DND-41 (cell line): ENCODE results near the gene IKZF5.

ENCODE experiments used
- ATAC-seq: fragments of 200-7000 bp; cut with Tn5 transposase; 3 replicates; pipeline ENCODE4 v1.9.1; 2021; ENCODE audit warnings: low read depth; ENCODE audit not compliant: insufficient read depth
- DNase-seq: peaks from one replicate; pipeline ENCODE4 v3.0.0-alpha.2; 2020
- H2AFZ ChIP-seq: 2 replicates; pipeline ENCODE4 v1.6.0; 2012; ENCODE audit warnings: low read depth, low read length
- H3K27ac ChIP-seq: 2 replicates; pipeline ENCODE4 v1.5.1; 2012; ENCODE audit warnings: low read length, inconsistent platforms
- H3K27me3 ChIP-seq: fragments of 200-600 bp; sonication (generic); 2 replicates; pipeline ENCODE4 v1.6.0; 2012; ENCODE audit warnings: low read length, mild to moderate bottlenecking, inconsistent platforms; ENCODE audit not compliant: insufficient read depth, poor library complexity
- H3K36me3 ChIP-seq: 2 replicates; pipeline ENCODE4 v1.5.1; 2012; ENCODE audit warnings: low read length, inconsistent platforms; ENCODE audit not compliant: insufficient read depth
- H3K4me1 ChIP-seq: 2 replicates; pipeline ENCODE4 v1.5.1; 2012; ENCODE audit warnings: mild to moderate bottlenecking, low read length; ENCODE audit not compliant: insufficient read depth
- H3K4me2 ChIP-seq: 2 replicates; pipeline ENCODE4 v1.6.0; 2012; ENCODE audit warnings: mild to moderate bottlenecking, moderate library complexity, low read length, inconsistent platforms; ENCODE audit not compliant: insufficient read depth
- H3K4me3 ChIP-seq, 2 experiments: fragments of 200-600 bp in 1 of 2; shearing (Covaris generic) in 1 of 2; 2 replicates each; pipeline ENCODE4 v1.5.1; 2012 to 2016; ENCODE audit warnings: inconsistent platforms in 2 of 2, low read length in 2 of 2, mild to moderate bottlenecking in 2 of 2, low read depth in 1 of 2, moderate library complexity in 1 of 2
- H3K79me2 ChIP-seq: 2 replicates; pipeline ENCODE4 v1.6.0; 2012; ENCODE audit warnings: low read length, inconsistent platforms; ENCODE audit not compliant: insufficient read depth
- H3K9ac ChIP-seq: 2 replicates; pipeline ENCODE4 v1.6.0; 2012; ENCODE audit warnings: low read depth, mild to moderate bottlenecking, inconsistent platforms, low read length, moderate library complexity
- H3K9me3 ChIP-seq: 2 replicates; pipeline ENCODE4 v1.5.1; 2012; ENCODE audit warnings: low read length, moderate library complexity, mild to moderate bottlenecking, inconsistent platforms; ENCODE audit not compliant: insufficient read depth, severe bottlenecking
- H4K20me1 ChIP-seq: 2 replicates; pipeline ENCODE4 v1.6.0; 2012; ENCODE audit warnings: low read length; ENCODE audit not compliant: insufficient read depth
- CTCF ChIP-seq: IDR thresholded peaks from 2 replicates; pipeline ENCODE4 v1.5.1; 2012; ENCODE audit warnings: borderline replicate concordance, low read length, moderate library complexity, mild to moderate bottlenecking; ENCODE audit not compliant: poor library complexity, severe bottlenecking; ENCODE audit errors: extremely low read depth
- EZH2 ChIP-seq: IDR thresholded peaks from 3 replicates; pipeline ENCODE4 v1.6.1; 2012; ENCODE audit warnings: borderline replicate concordance, low read depth, mild to moderate bottlenecking, moderate library complexity, low read length, inconsistent platforms; ENCODE audit not compliant: severe bottlenecking

Gene IKZF5

GRCh38 chr10:122974023-122974422 lies 34.6 kb downstream of the IKZF5 start:
- H3K4me2 ChIP-seq: no peak overlapping the region
- no peaks in the 10 kb centered on the region for H3K9me3 ChIP-seq
- H3K4me1 ChIP-seq: peaks cover 3% of the 10 kb centered on the region
- H3K36me3 ChIP-seq: no peaks in the 10 kb centered on the region
- no peaks in the 10 kb centered on the region for H3K27me3 ChIP-seq
- no peaks in the 10 kb centered on the region for H4K20me1 ChIP-seq
- H3K27ac ChIP-seq: no peak overlapping the region
- H3K79me2 ChIP-seq: no peaks in the 10 kb centered on the region
- H3K4me3 ChIP-seq: no peak overlapping the region
- no peak for DNase-seq
- H2AFZ ChIP-seq: no peak overlapping the region
- no peak for ATAC-seq
- H3K9ac ChIP-seq: no peak overlapping the region
- TF ChIP-seq EZH2 (no peak), CTCF (no peak)

GRCh38 chr10:122968698-122969097 lies 39.9 kb downstream of the IKZF5 start:
- ATAC-seq (no peak), DNase-seq (no peak)
- Histone ChIP-seq H3K27ac (no peak overlapping the region), H3K9ac (no peak overlapping the region), H3K9me3 (peaks cover 23% of the 10 kb centered on the region), H2AFZ (no peak overlapping the region), H3K4me3 (no peak overlapping the region), H3K4me2 (no peak overlapping the region), H3K79me2 (no peaks in the 10 kb centered on the region), H3K27me3 (no peaks in the 10 kb centered on the region), H3K36me3 (peaks cover 18% of the 10 kb centered on the region), H4K20me1 (no peaks in the 10 kb centered on the region), H3K4me1 (no peaks in the 10 kb centered on the region)
- TF ChIP-seq EZH2: no peak
- no peak for TF ChIP-seq CTCF

GRCh38 chr10:122966879-122967278 lies 41.7 kb downstream of the IKZF5 start:
- DNase-seq: no peak
- no peak overlapping the region for H3K27ac ChIP-seq
- no peak for ATAC-seq

More at GRCh38 chr10:122966879-122967278, 41.7 kb downstream of the IKZF5 start:
- TF ChIP-seq CTCF: no peak
- TF ChIP-seq EZH2: no peak
- Histone ChIP-seq H3K79me2 (peaks cover 4% of the 10 kb centered on the region; the same call in 1 of the 2 replicates), H3K9me3 (peaks cover 23% of the 10 kb centered on the region), H2AFZ (no peak overlapping the region), H3K27me3 (no peaks in the 10 kb centered on the region), H3K4me1 (no peaks in the 10 kb centered on the region), H3K9ac (no peak overlapping the region), H3K4me3 (no peak overlapping the region), H3K36me3 (peaks cover 29% of the 10 kb centered on the region), H4K20me1 (no peaks in the 10 kb centered on the region), H3K4me2 (no peak overlapping the region)
